ENCODE results near the gene FAM241B.

DNA sequence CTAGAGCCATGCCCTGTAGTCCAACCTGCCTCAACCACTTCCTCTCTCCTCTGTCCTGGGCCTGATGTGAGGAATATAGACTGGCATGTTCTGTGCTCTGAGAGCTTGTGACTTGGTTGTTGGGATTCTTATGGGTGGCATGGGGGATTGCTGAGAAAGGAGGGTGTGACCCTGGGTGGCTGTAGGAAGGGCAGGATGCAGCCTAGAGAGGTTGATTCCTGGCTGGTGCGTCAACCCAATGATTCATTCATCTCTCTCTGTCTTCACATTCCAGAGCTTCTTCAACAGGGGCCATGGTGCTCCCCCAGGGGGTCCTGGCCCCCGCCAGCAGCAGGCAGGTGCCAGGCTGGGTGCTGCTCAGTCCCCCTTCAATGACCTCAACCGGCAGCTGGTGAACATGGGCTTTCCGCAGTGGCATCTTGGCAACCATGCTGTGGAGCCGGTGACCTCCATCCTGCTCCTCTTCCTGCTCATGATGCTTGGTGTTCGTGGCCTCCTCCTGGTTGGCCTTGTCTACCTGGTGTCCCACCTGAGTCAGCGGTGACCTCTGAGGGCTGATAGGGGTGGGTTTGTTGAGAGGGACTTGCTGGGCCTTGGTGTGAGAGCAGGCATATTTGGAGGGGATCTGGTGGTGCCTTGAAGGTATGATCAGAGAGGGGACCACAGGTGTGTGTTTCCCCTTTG lies 2.6 kb downstream of the FAM241B start:
- TF ChIP-seq, protein P1, sequence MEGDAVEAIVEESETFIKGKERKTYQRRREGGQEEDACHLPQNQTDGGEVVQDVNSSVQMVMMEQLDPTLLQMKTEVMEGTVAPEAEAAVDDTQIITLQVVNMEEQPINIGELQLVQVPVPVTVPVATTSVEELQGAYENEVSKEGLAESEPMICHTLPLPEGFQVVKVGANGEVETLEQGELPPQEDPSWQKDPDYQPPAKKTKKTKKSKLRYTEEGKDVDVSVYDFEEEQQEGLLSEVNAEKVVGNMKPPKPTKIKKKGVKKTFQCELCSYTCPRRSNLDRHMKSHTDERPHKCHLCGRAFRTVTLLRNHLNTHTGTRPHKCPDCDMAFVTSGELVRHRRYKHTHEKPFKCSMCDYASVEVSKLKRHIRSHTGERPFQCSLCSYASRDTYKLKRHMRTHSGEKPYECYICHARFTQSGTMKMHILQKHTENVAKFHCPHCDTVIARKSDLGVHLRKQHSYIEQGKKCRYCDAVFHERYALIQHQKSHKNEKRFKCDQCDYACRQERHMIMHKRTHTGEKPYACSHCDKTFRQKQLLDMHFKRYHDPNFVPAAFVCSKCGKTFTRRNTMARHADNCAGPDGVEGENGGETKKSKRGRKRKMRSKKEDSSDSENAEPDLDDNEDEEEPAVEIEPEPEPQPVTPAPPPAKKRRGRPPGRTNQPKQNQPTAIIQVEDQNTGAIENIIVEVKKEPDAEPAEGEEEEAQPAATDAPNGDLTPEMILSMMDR (IDR thresholded peaks at IDR 0.05; ENCODE audit: low read length) = no peak
- no peak for TF ChIP-seq EZH2 (optimal IDR thresholded peaks at IDR 0.05; ENCODE audit: low read depth, low read length)

Data from MM.1S (cell line).